HCT116 (cell line): ENCODE results near the gene GPHN. TPM values are rescaled to one million over a fixed set of nuclear protein-coding genes. Genes with fewer than 3 reads are reported as not detected.

Source experiments
- ATAC-seq: fragments of 200-7000 bp; cut with Tn5 transposase; 2 replicates; pipeline ENCODE4 v1.9.1; 2020; ENCODE audit warnings: mild to moderate bottlenecking, moderate library complexity
- BruUV-seq: library from RNA; stranded (reverse); fragments of 400-500 nt; replicated peaks from 2 replicates; lab custom pipeline; 2021; lab: Mats Ljungman, UMichigan
- CTCF ChIA-PET: fragments of 300-600 bp; sonication (Branson Sonifier 250); formaldehyde crosslinking; loops from one replicate; lab custom pipeline; 2021; ENCODE audit warnings: antibody characterized with exemption; lab: Charles Lee
- POLR2A ChIA-PET: fragments of 300-600, 350-600 bp; sonication (Branson Sonifier 250); formaldehyde crosslinking; loops from one replicate; lab custom pipeline; 2021; ENCODE audit warnings: antibody characterized with exemption; lab: Charles Lee
- RAD21 ChIA-PET, 2 experiments: fragments of 300-600 bp; sonication (Branson Sonifier 250); formaldehyde crosslinking; loops; one replicate each; lab custom pipeline; 2023; ENCODE audit warnings: low total read pairs in 2 of 2; ENCODE audit not compliant: uncharacterized antibody in 2 of 2, unreplicated experiment in 2 of 2, low non-redundant PET in 1 of 2; lab: Charles Lee
- DNase-seq: peaks from one replicate; pipeline ENCODE4 v3.0.0-alpha.2; 2010; ENCODE audit warnings: low read depth, low spot score
- H2AFZ ChIP-seq: fragments of 200-600 bp; shearing (Covaris generic), sonication (generic); 2 replicates; pipeline ENCODE4 v1.6.1; 2017; ENCODE audit warnings: low read depth, mixed run types, mixed read lengths, antibody characterized with exemption, low read length; ENCODE audit not compliant: poor library complexity, severe bottlenecking
- H3K27ac ChIP-seq: 2 replicates; pipeline ENCODE4 v1.5.1; 2012; ENCODE audit warnings: low read depth, low read length
- H3K27me3 ChIP-seq: fragments of 200-600 bp; sonication (generic); 2 replicates; pipeline ENCODE4 v1.6.1; 2016; ENCODE audit warnings: mixed run types, low read length, mixed read lengths; ENCODE audit not compliant: insufficient read depth
- H3K36me3 ChIP-seq, 2 experiments: fragments of 200-500 bp in 1 of 2; fragments of 200-600 bp in 1 of 2; sonication (Bioruptor generic) in 1 of 2; sonication (generic) in 1 of 2; 2 replicates each; pipeline versions ENCODE4 v1.5.1 to v1.6.1; 2014 to 2016; ENCODE audit warnings: low read length in 2 of 2, inconsistent platforms in 1 of 2, mixed read lengths in 1 of 2, mixed run types in 1 of 2; ENCODE audit not compliant: insufficient read depth in 2 of 2, control insufficient read depth in 1 of 2
- H3K4me1 ChIP-seq, 2 experiments: fragments of 200-600 bp in 1 of 2; sonication (generic) in 1 of 2; 2 replicates each; pipeline versions ENCODE4 v1.5.1 to v1.6.1; 2012 to 2017; ENCODE audit warnings: low read length in 2 of 2, inconsistent platforms in 1 of 2, mild to moderate bottlenecking in 1 of 2, mixed read lengths in 1 of 2, mixed run types in 1 of 2, moderate library complexity in 1 of 2; ENCODE audit not compliant: insufficient read depth in 2 of 2, control insufficient read depth in 1 of 2
- H3K4me2 ChIP-seq: fragments of 200-600 bp; sonication (generic); 2 replicates; pipeline ENCODE4 v1.6.1; 2017; ENCODE audit warnings: mixed run types, low read length, mixed read lengths
- H3K4me3 ChIP-seq, 2 experiments: fragments of 200-600 bp in 1 of 2; sonication (generic) in 1 of 2; replicated peaks in 1 of 2; 2 replicates each; pipeline ENCODE4 v1.5.1; 2011 to 2016; ENCODE audit warnings: low read length in 2 of 2, control low read depth in 1 of 2, low read depth in 1 of 2, mild to moderate bottlenecking in 1 of 2, mixed read lengths in 1 of 2, mixed run types in 1 of 2
- H3K79me2 ChIP-seq: fragments of 200-600 bp; sonication (generic); 2 replicates; pipeline ENCODE4 v1.6.1; 2017; ENCODE audit warnings: mild to moderate bottlenecking, mixed run types, low read length, moderate library complexity, mixed read lengths; ENCODE audit not compliant: insufficient read depth
- H3K9ac ChIP-seq: fragments of 200-600 bp; sonication (generic); 2 replicates; pipeline ENCODE4 v1.6.1; 2016; ENCODE audit warnings: low read length, mixed read lengths
- H3K9me2 ChIP-seq: fragments of 200-600 bp; sonication (generic), shearing (Covaris generic); 2 replicates; pipeline ENCODE4 v1.6.1; 2017; ENCODE audit warnings: mixed run types, mild to moderate bottlenecking, moderate library complexity; ENCODE audit not compliant: insufficient read depth
- H3K9me3 ChIP-seq, 2 experiments: fragments of 200-500 bp in 1 of 2; fragments of 200-600 bp in 1 of 2; sonication (Bioruptor generic) in 1 of 2; sonication (generic) in 1 of 2; 2 replicates each; pipeline ENCODE4 v1.6.1; 2014 to 2017; ENCODE audit warnings: low read length in 2 of 2, mixed read lengths in 2 of 2, inconsistent platforms in 1 of 2, low read depth in 1 of 2, mild to moderate bottlenecking in 1 of 2, mixed run types in 1 of 2, moderate library complexity in 1 of 2; ENCODE audit not compliant: control insufficient read depth in 1 of 2, insufficient read depth in 1 of 2
- H4K20me1 ChIP-seq: fragments of 200-600 bp; sonication (generic), shearing (Covaris generic); 2 replicates; pipeline ENCODE4 v1.6.1; 2017; ENCODE audit warnings: mixed run types, mild to moderate bottlenecking, moderate library complexity; ENCODE audit not compliant: insufficient read depth
- CBX3 ChIP-seq: IDR thresholded peaks from 2 replicates; pipeline ENCODE4 v1.6.1; 2012; ENCODE audit warnings: low read depth
- CEBPB ChIP-seq: IDR thresholded peaks from 2 replicates; pipeline ENCODE4 v1.6.1; 2012; ENCODE audit warnings: low read depth
- EGR1 ChIP-seq: IDR thresholded peaks from 2 replicates; pipeline ENCODE4 v1.6.1; 2012; ENCODE audit warnings: low read depth
- ELF1 ChIP-seq: IDR thresholded peaks from 2 replicates; pipeline ENCODE4 v1.6.1; 2012; ENCODE audit warnings: low read depth, borderline replicate concordance
- EZH2 ChIP-seq: fragments of 200-600 bp; sonication (generic); IDR thresholded peaks from 2 replicates; pipeline ENCODE4 v1.6.1; 2017; ENCODE audit warnings: antibody characterized with exemption, mixed run types
- EZH2phosphoT487 ChIP-seq: fragments of 200-600 bp; IDR thresholded peaks from 2 replicates; pipeline ENCODE4 v1.6.1; 2018; ENCODE audit warnings: antibody characterized with exemption, borderline replicate concordance
- FOSL1 ChIP-seq: IDR thresholded peaks from 2 replicates; pipeline ENCODE4 v1.6.1; 2012; ENCODE audit warnings: low read depth
- JUND ChIP-seq: IDR thresholded peaks from 2 replicates; pipeline ENCODE4 v1.6.1; 2012
- POLR2A ChIP-seq: IDR thresholded peaks from 2 replicates; pipeline ENCODE4 v1.7.0; 2011; ENCODE audit warnings: borderline replicate concordance; ENCODE audit not compliant: insufficient read depth, insufficient read length; ENCODE audit errors: extremely low read depth
- POLR2AphosphoS5 ChIP-seq: IDR thresholded peaks from 2 replicates; pipeline ENCODE4 v1.6.1; 2011; ENCODE audit warnings: mild to moderate bottlenecking, low read depth, low read length, moderate library complexity
- RAD21 ChIP-seq: IDR thresholded peaks from 2 replicates; pipeline ENCODE4 v1.6.1; 2012; ENCODE audit warnings: low read depth, mild to moderate bottlenecking
- SIN3A ChIP-seq: IDR thresholded peaks from 2 replicates; pipeline ENCODE4 v1.6.1; 2012; ENCODE audit warnings: low read depth
- SP1 ChIP-seq: IDR thresholded peaks from 2 replicates; pipeline ENCODE4 v1.6.1; 2012; ENCODE audit warnings: low read depth
- SRF ChIP-seq: IDR thresholded peaks from 2 replicates; pipeline ENCODE4 v1.6.1; 2012; ENCODE audit warnings: low read depth
- ZFX ChIP-seq: fragments of 450-650 bp; IDR thresholded peaks from 2 replicates; pipeline ENCODE4 v1.6.1; 2017
- intact Hi-C: fragments of 100-400 bp; cut with micrococcal nuclease; formaldehyde crosslinking; loops from 2 replicates; pipeline ENCODE4 v1.10.0; 2022
- total RNA-seq: library from RNA; stranded (reverse); gene quantifications from one replicate; pipeline ENCODE4 v1.2.1, GENCODE V29; 2021; ENCODE audit not compliant: unreplicated experiment
- TF ChIP-seq, protein P1 (sequence below), 3 experiments: fragments of 200-600 bp in 1 of 3; sonication (generic) in 1 of 3; IDR thresholded peaks in 2 of 3; conservative IDR thresholded peaks in 1 of 3; 2 replicates each; pipeline ENCODE4 v1.5.1; 2012 to 2017; ENCODE audit warnings: low read depth in 2 of 3, low read length in 2 of 3, antibody characterized with exemption in 1 of 3, borderline replicate concordance in 1 of 3, control low read depth in 1 of 3, mild to moderate bottlenecking in 1 of 3, mixed read lengths in 1 of 3, mixed run types in 1 of 3, moderate library complexity in 1 of 3; ENCODE audit not compliant: insufficient read depth in 1 of 3
- TF ChIP-seq, protein P2 (sequence below): IDR thresholded peaks from 2 replicates; pipeline ENCODE4 v1.6.1; 2012
- TF ChIP-seq, protein P3 (sequence below): IDR thresholded peaks from 2 replicates; pipeline ENCODE4 v1.6.1; 2012
- TF ChIP-seq, protein P4 (sequence below): IDR thresholded peaks from 2 replicates; pipeline ENCODE4 v1.6.1; 2012; ENCODE audit warnings: low read depth

GPHN gene
- total RNA-seq, 1 experiment from 2014 or later = 43.8 TPM

DNA sequence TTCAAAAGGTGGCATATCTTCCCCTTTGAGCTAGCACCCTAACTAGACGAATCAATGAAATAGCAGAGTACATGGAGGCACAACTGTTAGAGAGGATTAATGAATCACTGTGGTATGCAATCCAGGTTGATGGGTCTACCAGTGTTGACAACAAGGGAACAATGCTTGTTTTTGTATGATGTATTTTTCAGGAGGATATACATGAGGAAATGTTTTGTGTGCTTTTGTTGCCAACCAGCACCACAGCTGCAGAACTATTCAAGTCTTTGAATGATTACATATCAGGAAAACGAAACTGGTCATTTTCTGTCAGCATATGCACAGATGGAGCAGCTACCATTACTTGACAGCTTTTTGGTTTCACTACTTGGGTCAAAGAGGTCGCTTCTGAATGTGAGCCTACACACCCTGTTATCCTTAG, 142.6 kb downstream of the GPHN start:
- ChIA-PET POLR2A (no interaction called here), CTCF (no interaction called here), RAD21 (no interaction called here)
- Histone ChIP-seq H3K4me2 (no peak overlapping the region), H3K79me2 (peaks cover 49% of the 10 kb centered on the region), H3K36me3 (no peaks in the 10 kb centered on the region), H3K4me3 (no peak overlapping the region), H3K9me3 (no peaks in the 10 kb centered on the region), H2AFZ (no peak overlapping the region), H3K4me1 (no peaks in the 10 kb centered on the region), H4K20me1 (no peaks in the 10 kb centered on the region), H3K9ac (no peak overlapping the region), H3K27me3 (no peaks in the 10 kb centered on the region), H3K27ac (no peak overlapping the region), H3K9me2 (no peaks in the 10 kb centered on the region)
- TF ChIP-seq FOSL1 (no peak), SP1 (no peak), RAD21 (no peak), POLR2A (no peak), SRF (no peak), JUND (no peak), EZH2 (no peak), EZH2phosphoT487 (no peak), ELF1 (no peak), SIN3A (no peak), ZFX (no peak), EGR1 (no peak), POLR2AphosphoS5 (no peak), CEBPB (no peak), CBX3 (no peak)
- TF ChIP-seq, protein P1, sequence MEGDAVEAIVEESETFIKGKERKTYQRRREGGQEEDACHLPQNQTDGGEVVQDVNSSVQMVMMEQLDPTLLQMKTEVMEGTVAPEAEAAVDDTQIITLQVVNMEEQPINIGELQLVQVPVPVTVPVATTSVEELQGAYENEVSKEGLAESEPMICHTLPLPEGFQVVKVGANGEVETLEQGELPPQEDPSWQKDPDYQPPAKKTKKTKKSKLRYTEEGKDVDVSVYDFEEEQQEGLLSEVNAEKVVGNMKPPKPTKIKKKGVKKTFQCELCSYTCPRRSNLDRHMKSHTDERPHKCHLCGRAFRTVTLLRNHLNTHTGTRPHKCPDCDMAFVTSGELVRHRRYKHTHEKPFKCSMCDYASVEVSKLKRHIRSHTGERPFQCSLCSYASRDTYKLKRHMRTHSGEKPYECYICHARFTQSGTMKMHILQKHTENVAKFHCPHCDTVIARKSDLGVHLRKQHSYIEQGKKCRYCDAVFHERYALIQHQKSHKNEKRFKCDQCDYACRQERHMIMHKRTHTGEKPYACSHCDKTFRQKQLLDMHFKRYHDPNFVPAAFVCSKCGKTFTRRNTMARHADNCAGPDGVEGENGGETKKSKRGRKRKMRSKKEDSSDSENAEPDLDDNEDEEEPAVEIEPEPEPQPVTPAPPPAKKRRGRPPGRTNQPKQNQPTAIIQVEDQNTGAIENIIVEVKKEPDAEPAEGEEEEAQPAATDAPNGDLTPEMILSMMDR (IDR thresholded peaks at IDR 0.05 in 2 of 3, conservative IDR thresholded peaks at IDR 0.05 in 1 of 3; ENCODE audit: borderline replicate concordance in 1 of 3, insufficient read depth in 1 of 3, low read depth in 2 of 3, low read length in 2 of 3) = no peak
- TF ChIP-seq, protein P2, sequence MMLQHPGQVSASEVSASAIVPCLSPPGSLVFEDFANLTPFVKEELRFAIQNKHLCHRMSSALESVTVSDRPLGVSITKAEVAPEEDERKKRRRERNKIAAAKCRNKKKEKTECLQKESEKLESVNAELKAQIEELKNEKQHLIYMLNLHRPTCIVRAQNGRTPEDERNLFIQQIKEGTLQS = no peak
- TF ChIP-seq, protein P3, sequence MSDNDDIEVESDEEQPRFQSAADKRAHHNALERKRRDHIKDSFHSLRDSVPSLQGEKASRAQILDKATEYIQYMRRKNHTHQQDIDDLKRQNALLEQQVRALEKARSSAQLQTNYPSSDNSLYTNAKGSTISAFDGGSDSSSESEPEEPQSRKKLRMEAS = no peak
- TF ChIP-seq, protein P4, sequence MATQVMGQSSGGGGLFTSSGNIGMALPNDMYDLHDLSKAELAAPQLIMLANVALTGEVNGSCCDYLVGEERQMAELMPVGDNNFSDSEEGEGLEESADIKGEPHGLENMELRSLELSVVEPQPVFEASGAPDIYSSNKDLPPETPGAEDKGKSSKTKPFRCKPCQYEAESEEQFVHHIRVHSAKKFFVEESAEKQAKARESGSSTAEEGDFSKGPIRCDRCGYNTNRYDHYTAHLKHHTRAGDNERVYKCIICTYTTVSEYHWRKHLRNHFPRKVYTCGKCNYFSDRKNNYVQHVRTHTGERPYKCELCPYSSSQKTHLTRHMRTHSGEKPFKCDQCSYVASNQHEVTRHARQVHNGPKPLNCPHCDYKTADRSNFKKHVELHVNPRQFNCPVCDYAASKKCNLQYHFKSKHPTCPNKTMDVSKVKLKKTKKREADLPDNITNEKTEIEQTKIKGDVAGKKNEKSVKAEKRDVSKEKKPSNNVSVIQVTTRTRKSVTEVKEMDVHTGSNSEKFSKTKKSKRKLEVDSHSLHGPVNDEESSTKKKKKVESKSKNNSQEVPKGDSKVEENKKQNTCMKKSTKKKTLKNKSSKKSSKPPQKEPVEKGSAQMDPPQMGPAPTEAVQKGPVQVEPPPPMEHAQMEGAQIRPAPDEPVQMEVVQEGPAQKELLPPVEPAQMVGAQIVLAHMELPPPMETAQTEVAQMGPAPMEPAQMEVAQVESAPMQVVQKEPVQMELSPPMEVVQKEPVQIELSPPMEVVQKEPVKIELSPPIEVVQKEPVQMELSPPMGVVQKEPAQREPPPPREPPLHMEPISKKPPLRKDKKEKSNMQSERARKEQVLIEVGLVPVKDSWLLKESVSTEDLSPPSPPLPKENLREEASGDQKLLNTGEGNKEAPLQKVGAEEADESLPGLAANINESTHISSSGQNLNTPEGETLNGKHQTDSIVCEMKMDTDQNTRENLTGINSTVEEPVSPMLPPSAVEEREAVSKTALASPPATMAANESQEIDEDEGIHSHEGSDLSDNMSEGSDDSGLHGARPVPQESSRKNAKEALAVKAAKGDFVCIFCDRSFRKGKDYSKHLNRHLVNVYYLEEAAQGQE = no peak
- DNase-seq = no peak
- ATAC-seq = no peak
- intact Hi-C loops = no loop called here
- BruUV-seq = no TSS peak
